HL-60 (cell line): ENCODE data around the gene GMPR.
A peak's percentile ranks its signal among the peaks of the same experiment; 100 is the strongest.

ENCODE experiments used
- DNase-seq, 2 experiments: peaks; one replicate each; pipeline ENCODE4 v3.0.0-alpha.2; 2010 to 2020; ENCODE audit warnings: low read depth in 1 of 2, low spot score in 1 of 2
- H3K27ac ChIP-seq: fragments of 250-450 bp; sonication (Bioruptor Pico); replicated peaks from 2 replicates; pipeline ENCODE4 v1.5.1; 2020; ENCODE audit warnings: mild to moderate bottlenecking, moderate library complexity
- H3K27me3 ChIP-seq: fragments of 250-450 bp; sonication (Bioruptor Pico); 2 replicates; pipeline ENCODE4 v1.5.1; 2021; ENCODE audit warnings: mild to moderate bottlenecking, moderate library complexity; ENCODE audit not compliant: insufficient read depth, poor library complexity, severe bottlenecking
- H3K4me3 ChIP-seq: replicated peaks from 2 replicates; pipeline ENCODE4 v1.5.1; 2011; ENCODE audit warnings: mild to moderate bottlenecking, control low read depth, low read length; ENCODE audit not compliant: insufficient read depth
- CTCF ChIP-seq: IDR thresholded peaks from one replicate; pipeline ENCODE4 v1.5.1; 2011; ENCODE audit warnings: low read length, control low read depth, inconsistent platforms; ENCODE audit not compliant: insufficient read depth
- GABPA ChIP-seq: IDR thresholded peaks from 2 replicates; pipeline ENCODE4 v1.6.1; 2012; ENCODE audit warnings: low read depth
- POLR2AphosphoS5 ChIP-seq: IDR thresholded peaks from 2 replicates; pipeline ENCODE4 v1.6.1; 2012; ENCODE audit warnings: low read depth
- REST ChIP-seq: IDR thresholded peaks from 2 replicates; pipeline ENCODE4 v1.6.1; 2012; ENCODE audit warnings: low read depth; ENCODE audit not compliant: insufficient replicate concordance
- SPI1 ChIP-seq: IDR thresholded peaks from 2 replicates; pipeline ENCODE4 v1.6.1; 2012; ENCODE audit warnings: low read depth, mild to moderate bottlenecking, borderline replicate concordance

The GMPR gene

GRCh38 chr6:16277101-16277981, 39.0 kb downstream of the GMPR start:
- peak; percentile 24 to 67 for DNase-seq
- no peak for TF ChIP-seq REST
- peak; percentile 49 for TF ChIP-seq CTCF
- Histone ChIP-seq H3K4me3 (no peak overlapping the region), H3K27me3 (no peaks in the 10 kb centered on the region), H3K27ac (no peak overlapping the region)

- Histone ChIP-seq H3K4me3 (no peak overlapping the region), H3K27ac (no peak overlapping the region), H3K27me3 (no peaks in the 10 kb centered on the region)
- TF ChIP-seq POLR2AphosphoS5 (no peak), SPI1 (no peak), GABPA (no peak), CTCF (no peak), REST (no peak)
- DNase-seq = no peak
Observed at GRCh38 chr6:16278048-16278724, 39.8 kb downstream of the GMPR start.

- Histone ChIP-seq H3K27me3 (no peaks in the 10 kb centered on the region), H3K4me3 (no peak overlapping the region), H3K27ac (no peak overlapping the region)
- no peak for DNase-seq
- TF ChIP-seq CTCF (no peak), SPI1 (no peak), POLR2AphosphoS5 (no peak), GABPA (no peak)
Observed at GRCh38 chr6:16278750-16279149, 40.4 kb downstream of the GMPR start.
